Measurements from ENCODE around the gene DGKB.
"Not testable (repeated sequence)": the region's sequence is repeated elsewhere in the genome, so short reads cannot be mapped to it uniquely, and the experiment has no call there.

Gene DGKB

GRCh38 chr7:14375998-14376397, 526.6 kb downstream of the DGKB start:
- no peak for DNase-seq

GRCh38 chr7:14374336-14374735, 528.2 kb downstream of the DGKB start:
- no peak for DNase-seq

DNA sequence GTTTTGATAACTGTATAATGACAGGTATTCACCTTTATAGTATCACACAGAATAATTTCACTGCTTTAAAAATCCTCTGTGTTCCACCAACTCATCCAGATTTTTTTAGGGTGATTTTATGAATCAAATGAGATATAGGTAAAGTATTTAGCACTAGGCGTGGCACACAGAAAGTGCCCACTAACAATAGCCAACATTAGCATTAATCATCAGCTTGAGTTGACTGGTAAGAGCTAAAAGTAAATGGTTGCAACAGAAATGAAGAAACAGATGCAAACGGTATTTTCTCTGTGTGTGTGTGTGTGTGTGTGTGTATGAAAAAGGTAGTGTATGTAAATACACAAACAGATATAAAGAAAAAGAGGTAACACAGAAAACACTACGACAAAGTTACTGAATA, 534.3 kb downstream of the DGKB start:
- DNase-seq, result no peak

DNA sequence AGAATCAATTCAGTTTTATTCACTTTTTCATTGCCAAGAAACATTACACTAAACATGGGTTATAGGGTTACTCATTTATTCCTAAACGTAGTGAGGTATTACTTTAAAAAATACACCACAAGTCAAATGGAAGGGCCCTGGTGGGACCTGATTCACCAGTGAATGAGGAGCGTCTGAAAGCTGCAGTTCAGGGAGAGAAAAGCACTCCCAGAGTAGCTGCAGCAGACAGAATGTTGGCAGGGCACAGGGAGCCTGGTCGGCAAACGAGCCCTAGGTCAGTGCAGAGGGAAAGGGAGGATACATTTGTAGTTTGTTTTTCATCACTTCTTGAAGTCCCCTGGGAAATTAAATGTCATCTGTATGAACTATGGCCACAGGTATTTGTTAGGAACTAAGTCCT, 551.4 kb downstream of the DGKB start:
- no peak for DNase-seq

DNA sequence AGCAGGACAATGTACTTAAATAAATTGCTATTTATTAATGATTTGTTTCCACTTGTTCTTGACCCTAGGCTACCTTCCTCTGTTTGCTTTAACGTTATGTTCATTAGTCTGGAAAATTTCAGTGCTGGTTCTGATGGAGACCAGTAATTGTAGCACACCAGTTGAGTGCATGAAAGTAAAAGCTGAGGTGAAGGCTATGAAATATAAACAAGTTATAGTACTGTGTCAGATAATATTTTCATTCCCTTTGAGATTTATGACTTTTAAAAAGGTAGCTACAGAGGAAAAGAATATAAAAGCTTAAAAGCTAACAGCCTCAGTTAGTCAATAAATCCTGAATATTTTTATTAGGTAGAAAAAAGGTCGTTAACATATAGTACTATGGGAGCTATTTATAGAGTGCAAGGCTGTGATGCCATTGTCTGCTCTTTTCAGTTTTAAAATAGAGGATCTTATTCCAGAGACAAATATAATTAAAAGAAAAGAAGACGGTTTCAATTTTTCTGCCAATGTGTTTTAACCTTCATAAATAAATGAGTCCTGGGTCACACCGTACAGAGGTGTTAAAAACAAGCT, 561.3 kb downstream of the DGKB start:
- no peak for DNase-seq

- no peak for DNase-seq
Observed at GRCh38 chr7:14340393-14341074, 562.0 kb downstream of the DGKB start.

- no peak for DNase-seq
Observed at GRCh38 chr7:14339861-14340260, 562.7 kb downstream of the DGKB start.

GRCh38 chr7:14336256-14336655, 566.3 kb downstream of the DGKB start:
- DNase-seq, result no peak

GRCh38 chr7:14332155-14332554, 570.4 kb downstream of the DGKB start:
- no peak for DNase-seq

GRCh38 chr7:14324767-14325166, 577.8 kb downstream of the DGKB start:
- DNase-seq, result no peak

DNA sequence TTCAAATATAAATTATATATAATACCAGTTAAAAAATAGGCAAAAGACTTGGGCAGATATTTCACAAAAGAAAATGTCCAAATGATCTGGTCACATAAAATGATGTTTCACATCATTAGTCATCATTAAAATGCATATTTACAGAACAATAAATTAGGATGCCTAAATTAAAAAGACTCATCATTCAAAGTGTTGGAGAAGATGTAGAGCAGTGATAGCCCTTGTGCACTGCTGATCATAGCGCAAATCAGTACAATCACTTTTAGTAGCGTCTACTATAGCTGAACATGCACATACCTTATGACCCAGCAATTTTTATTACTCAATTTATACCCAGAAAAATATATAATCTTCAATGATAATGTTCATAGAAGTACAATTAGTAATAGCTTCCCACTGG, 579.8 kb downstream of the DGKB start:
- no peak for DNase-seq

DNA sequence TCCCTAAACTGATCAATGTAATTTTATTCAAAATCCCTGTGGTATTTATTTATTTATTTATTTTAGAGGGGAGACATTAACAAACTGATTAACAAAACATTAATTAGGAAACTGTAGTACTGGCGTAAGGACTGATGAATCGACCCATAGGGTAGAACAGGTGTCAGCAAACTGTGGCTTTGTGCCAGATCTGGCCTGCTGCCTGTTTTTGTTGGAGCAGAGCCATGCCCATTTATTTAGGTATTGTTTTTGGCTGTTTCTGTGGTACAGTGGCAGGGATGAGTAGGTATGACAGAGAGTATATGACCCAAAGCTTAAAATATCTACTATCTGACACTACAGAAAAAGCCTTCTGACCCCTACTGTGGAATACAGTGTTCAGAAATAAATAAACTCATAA, 580.6 kb downstream of the DGKB start:
- no peak for DNase-seq

GRCh38 chr7:14309432-14309831, 593.1 kb downstream of the DGKB start:
- no peak for DNase-seq

DNA sequence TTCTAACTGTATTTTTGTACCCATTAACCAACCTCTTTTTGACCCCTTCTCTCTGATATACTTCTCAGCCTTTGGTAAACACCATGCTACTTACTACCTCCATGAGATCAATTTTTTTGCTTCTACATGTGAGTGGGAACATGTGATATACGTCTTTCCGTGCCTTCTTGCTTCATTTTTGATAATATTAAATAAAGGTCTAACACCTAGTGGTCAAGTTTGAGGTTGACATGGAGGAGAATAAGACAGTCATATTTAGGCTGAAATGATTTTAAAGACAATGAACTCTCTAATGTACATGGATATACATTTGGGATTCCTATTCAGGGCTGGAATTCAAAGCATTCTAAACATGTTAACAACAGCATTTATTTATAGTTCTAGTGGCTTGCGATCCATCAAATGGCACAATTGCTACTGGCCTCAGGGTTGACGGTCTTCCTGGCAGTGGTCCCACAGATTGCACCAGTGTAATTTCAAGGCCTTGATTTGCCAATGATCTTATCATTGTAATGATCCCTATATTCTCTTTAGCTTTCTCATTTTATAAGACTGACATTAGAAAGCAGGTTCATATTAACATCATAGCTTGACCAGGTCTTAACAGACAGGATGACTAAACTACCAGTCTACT, 597.2 kb downstream of the DGKB start:
- DNase-seq, result no peak

GRCh38 chr7:14303536-14303935, 599.0 kb downstream of the DGKB start:
- DNase-seq, result no peak

DNA sequence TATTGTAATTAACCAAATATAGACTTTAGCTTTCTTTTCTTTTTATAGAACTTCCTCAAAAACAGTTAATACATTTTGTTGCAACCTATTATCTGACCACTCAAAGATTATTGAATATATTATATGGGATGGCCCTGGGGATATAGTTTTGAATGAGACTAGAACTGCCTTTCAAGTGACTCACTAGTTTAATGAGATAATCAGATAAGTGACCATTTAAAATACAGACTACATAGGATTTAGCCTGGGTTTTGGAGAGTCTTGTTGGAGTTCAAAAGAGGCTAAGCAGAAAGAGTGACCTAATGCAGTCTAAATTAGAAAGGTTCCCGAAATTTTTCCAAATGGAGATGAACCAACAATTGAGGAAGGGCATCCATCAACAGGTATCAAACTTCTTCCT, 607.9 kb downstream of the DGKB start:
- no peak for DNase-seq

DNA sequence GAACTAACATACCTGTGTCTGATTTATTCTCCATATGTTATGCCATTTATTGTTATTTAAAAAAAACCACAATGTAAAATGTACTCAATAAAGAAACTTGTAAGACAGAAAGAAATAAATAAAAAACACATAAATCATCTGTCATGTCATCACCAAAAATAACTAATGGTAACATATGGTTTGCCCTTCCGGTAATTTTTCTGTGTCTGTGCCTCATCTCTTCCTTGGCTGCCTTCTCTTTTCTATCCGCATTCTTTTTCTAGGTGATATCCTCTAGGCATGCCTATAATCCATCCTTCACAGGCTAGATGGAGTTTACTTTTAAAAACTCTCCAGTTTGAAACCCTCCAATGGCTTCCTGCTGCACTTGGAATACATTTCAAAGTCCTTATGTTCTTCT, 609.1 kb downstream of the DGKB start:
- DNase-seq, result no peak

DNA sequence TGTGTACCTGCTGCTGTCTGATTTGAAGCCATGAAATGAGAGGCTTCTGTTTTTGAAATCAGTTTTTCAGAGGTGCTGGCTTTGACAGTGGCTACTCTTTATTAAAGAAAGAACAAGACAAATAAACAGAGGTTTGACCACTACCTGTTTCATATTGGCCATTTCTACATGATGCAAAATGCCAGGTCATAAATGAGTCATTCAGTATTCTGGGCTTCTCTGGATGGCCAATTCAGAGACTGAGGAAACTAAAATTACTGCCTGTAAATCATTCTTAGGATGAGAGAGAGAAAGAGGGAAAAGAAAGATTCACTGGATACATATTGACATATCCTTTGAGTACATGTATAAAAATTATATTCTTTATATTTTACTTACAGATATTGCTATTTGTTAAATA, 609.8 kb downstream of the DGKB start:
- DNase-seq, result no peak

DNA sequence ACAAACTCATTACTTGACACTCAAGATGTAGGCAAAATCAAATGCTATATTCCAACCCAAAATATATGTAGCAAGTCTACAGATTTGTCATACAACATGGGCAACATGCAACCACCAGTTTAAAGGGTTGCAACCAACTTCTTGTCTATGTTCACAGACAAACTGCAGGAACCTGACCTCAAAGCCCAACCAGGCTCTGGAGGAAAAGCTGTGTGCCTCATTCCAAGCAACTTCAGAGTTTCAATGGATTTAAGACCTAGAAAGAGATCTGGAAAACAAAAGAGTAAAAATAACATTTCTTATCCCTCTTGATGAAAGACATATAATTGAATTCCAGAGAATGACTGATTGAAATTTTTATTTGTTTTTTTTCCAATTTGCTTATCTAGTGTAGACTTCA, 612.6 kb downstream of the DGKB start:
- DNase-seq, result no peak

DNA sequence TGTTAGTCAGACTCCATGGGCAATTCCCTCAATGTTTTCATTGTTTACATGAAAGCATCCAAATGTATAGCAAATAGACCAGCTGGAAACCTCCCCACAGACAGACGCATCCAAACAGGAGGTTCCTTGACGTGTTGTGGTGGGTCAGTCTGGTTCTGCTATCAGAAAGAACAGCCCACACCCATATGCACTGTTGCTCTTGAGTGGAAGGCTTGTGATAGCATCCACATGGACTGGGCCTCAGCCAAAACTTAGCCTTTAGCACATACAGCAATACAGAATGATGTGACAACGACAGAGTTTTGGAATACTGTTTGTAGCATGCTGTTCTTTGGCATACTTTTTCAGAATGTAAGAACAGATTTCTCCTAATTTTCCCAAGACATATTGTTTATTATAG, 613.9 kb downstream of the DGKB start:
- no peak for DNase-seq

DNA sequence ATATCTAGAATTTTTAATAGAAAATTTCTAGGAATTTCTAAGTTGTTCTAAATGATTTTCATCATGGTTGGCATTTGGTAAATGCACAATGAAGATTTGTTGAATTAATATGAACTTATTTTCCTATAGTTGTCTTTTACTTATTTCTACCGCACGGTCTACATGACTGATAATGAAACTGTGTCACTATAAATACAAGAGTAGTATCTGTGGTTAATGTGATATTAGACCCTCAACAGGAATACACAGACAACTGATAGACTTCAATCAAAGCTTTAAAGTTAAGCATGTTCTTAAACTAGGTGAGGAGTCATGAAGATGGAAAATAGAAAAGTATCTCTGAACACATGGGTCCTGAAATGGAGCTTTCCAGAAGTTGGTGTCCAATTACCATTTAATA, 615.2 kb downstream of the DGKB start:
- DNase-seq, result no peak

GRCh38 chr7:14286036-14286435, 616.5 kb downstream of the DGKB start:
- DNase-seq, result no peak

GRCh38 chr7:14279065-14279871, 623.3 kb downstream of the DGKB start:
- DNase-seq, result not testable (repeated sequence)

GRCh38 chr7:14275356-14275755, 627.2 kb downstream of the DGKB start:
- DNase-seq, result no peak
